ENCODE results near the gene SLC35B1.
A peak's percentile ranks its signal among the peaks of the same experiment; 100 is the strongest.

DNA sequence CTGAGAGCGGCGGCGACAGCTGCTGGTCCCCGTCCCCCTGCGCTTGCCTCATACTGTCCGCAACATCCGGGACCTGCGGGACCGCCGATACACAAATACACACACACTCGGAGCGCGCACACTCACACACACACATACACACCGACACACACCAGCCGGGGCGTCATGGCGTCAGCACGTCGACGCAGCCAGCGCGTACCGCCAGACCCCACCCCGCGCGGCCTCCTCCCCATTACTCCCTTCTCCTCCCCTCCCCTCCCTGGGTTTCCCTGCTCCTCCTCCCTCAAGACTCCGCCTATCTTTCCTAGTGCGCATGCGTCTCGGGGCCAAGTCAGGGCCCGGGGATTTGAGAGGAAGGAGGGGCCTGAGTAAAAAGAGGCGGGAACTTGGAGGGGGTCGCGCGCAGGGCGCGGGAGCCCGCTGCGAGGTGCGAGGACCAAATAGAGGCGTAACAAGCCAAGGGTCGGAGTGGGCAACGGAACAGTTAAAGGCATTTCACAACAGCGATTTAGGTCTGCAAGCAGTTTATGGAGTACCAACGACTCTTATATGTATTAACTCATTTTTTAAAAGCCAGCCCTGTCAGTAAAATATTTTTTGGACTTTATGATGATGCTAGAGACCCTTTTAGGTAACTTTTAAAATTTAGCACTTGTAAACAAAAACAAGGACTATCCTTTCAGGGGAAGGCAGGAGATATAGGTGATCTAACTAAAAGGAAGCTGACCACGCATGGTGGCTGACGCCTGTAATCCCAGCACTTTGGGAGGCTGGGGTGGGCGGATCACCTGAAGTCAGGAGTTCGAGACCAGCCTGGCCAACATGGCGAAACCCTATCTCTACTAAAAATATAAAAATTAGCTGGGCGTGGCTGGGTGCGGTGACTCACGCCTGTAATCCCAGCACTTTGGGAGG is 29.6 kb downstream of the SLC35B1 start, which contains the start of gene SPOP:
- TF ChIP-seq, protein P1, sequence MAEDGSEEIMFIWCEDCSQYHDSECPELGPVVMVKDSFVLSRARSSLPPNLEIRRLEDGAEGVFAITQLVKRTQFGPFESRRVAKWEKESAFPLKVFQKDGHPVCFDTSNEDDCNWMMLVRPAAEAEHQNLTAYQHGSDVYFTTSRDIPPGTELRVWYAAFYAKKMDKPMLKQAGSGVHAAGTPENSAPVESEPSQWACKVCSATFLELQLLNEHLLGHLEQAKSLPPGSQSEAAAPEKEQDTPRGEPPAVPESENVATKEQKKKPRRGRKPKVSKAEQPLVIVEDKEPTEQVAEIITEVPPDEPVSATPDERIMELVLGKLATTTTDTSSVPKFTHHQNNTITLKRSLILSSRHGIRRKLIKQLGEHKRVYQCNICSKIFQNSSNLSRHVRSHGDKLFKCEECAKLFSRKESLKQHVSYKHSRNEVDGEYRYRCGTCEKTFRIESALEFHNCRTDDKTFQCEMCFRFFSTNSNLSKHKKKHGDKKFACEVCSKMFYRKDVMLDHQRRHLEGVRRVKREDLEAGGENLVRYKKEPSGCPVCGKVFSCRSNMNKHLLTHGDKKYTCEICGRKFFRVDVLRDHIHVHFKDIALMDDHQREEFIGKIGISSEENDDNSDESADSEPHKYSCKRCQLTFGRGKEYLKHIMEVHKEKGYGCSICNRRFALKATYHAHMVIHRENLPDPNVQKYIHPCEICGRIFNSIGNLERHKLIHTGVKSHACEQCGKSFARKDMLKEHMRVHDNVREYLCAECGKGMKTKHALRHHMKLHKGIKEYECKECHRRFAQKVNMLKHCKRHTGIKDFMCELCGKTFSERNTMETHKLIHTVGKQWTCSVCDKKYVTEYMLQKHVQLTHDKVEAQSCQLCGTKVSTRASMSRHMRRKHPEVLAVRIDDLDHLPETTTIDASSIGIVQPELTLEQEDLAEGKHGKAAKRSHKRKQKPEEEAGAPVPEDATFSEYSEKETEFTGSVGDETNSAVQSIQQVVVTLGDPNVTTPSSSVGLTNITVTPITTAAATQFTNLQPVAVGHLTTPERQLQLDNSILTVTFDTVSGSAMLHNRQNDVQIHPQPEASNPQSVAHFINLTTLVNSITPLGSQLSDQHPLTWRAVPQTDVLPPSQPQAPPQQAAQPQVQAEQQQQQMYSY (CRISPR knock-in tag; IDR thresholded peaks at IDR 0.05), result no peak
- peak; percentile 45 for TF ChIP-seq KLF5 (IDR thresholded peaks at IDR 0.05; ENCODE audit: partially characterized antibody)
